Inferior parietal cortex (tissue), 1 donor: ENCODE data around the gene BMI1.

Experiments
- DNase-seq: peaks from one replicate; pipeline ENCODE4 v3.0.0-alpha.2; 2016; ENCODE audit errors: extremely low spot score

Gene BMI1

GRCh38 chr10:22319980-22320558 lies 830 bp upstream of the BMI1 start:
- DNase-seq, result no peak

GRCh38 chr10:22321156-22321923 lies 441 bp downstream of the BMI1 start:
- no peak for DNase-seq

GRCh38 chr10:22321924-22322640 lies 1.2 kb downstream of the BMI1 start:
- DNase-seq, result no peak

- DNase-seq, result no peak
These were observed 1.8 kb downstream of the BMI1 start for GRCh38 chr10:22322641-22323160.

- no peak for DNase-seq
These were observed 2.8 kb downstream of the BMI1 start for GRCh38 chr10:22323538-22324305.

- DNase-seq, result no peak
These were observed 3.5 kb downstream of the BMI1 start for GRCh38 chr10:22324413-22324812.

- DNase-seq, result no peak
These were observed 4.0 kb downstream of the BMI1 start for GRCh38 chr10:22324893-22325271.

- no peak for DNase-seq
These were observed 4.6 kb downstream of the BMI1 start for GRCh38 chr10:22325272-22326144.

- DNase-seq, result no peak
These were observed 5.3 kb downstream of the BMI1 start for GRCh38 chr10:22326145-22326702.

GRCh38 chr10:22329150-22329549 lies 8.3 kb downstream of the BMI1 start:
- DNase-seq, result no peak

GRCh38 chr10:22332116-22332692 lies 11.3 kb downstream of the BMI1 start:
- no peak for DNase-seq

- no peak for DNase-seq
These were observed 12.5 kb downstream of the BMI1 start for GRCh38 chr10:22333167-22333974.

- DNase-seq, result no peak
These were observed 13.0 kb downstream of the BMI1 start for GRCh38 chr10:22333975-22334282.

- no peak for DNase-seq
These were observed 13.7 kb downstream of the BMI1 start for GRCh38 chr10:22334414-22335172.

- no peak for DNase-seq
These were observed 14.5 kb downstream of the BMI1 start for GRCh38 chr10:22335173-22335933.

- DNase-seq, result no peak
These were observed 17.4 kb downstream of the BMI1 start for GRCh38 chr10:22338185-22338900.

GRCh38 chr10:22338931-22339330 lies 18.0 kb downstream of the BMI1 start:
- no peak for DNase-seq
